WTC11 (cell line): Measurements from ENCODE around the gene LYRM1. TPM values are rescaled to one million over a fixed set of nuclear protein-coding genes. Genes with fewer than 3 reads are reported as not detected.

Experiments
- ATAC-seq: fragments of 200-7000 bp; cut with Tn5 transposase; 2 replicates; pipeline ENCODE4 v1.10.0; 2021; ENCODE audit warnings: mild to moderate bottlenecking, moderate library complexity
- Bru-seq: library from RNA; stranded (reverse); fragments of 400-500 nt; gene quantifications from one replicate; lab custom pipeline; 2021; lab: Mats Ljungman, UMichigan
- CTCF ChIA-PET: fragments of 300-600 bp; sonication (Branson Sonifier 250); formaldehyde crosslinking; loops from one replicate; lab custom pipeline; 2021; ENCODE audit warnings: antibody characterized with exemption; lab: Charles Lee
- POLR2A ChIA-PET: fragments of 350-600 bp; sonication (Branson Sonifier 250); formaldehyde crosslinking; loops from one replicate; lab custom pipeline; 2021; ENCODE audit warnings: antibody characterized with exemption; lab: Charles Lee
- DNase-seq: peaks from one replicate; pipeline ENCODE4 v3.0.0; 2021; ENCODE audit warnings: low spot score
- H3K27ac Mint-ChIP-seq: 2 replicates; pipeline ENCODE4 v1.8.0; 2021; ENCODE audit warnings: mixed read lengths
- H3K27me3 Mint-ChIP-seq: 2 replicates; pipeline ENCODE4 v1.8.0; 2021; ENCODE audit warnings: low read depth, mild to moderate bottlenecking, moderate library complexity, mixed read lengths
- H3K36me3 Mint-ChIP-seq: 2 replicates; pipeline ENCODE4 v1.8.0; 2021; ENCODE audit warnings: mixed read lengths
- H3K4me1 Mint-ChIP-seq: 2 replicates; pipeline ENCODE4 v1.8.0; 2022; ENCODE audit warnings: mixed read lengths
- H3K4me3 Mint-ChIP-seq: 2 replicates; pipeline ENCODE4 v1.8.0; 2021; ENCODE audit warnings: mild to moderate bottlenecking, moderate library complexity, mixed read lengths
- H3K9me3 Mint-ChIP-seq: 2 replicates; pipeline ENCODE4 v1.8.0; 2021; ENCODE audit warnings: mixed read lengths
- CREB1 ChIP-seq: sonication (generic); formaldehyde crosslinking; IDR thresholded peaks from 2 replicates; pipeline ENCODE4 v1.8.0; 2023; ENCODE audit warnings: mild to moderate bottlenecking, missing genetic modification reagents
- CREM ChIP-seq: sonication (generic); formaldehyde crosslinking; IDR thresholded peaks from 2 replicates; pipeline ENCODE4 v1.8.1; 2022; ENCODE audit warnings: mild to moderate bottlenecking, missing genetic modification reagents, moderate library complexity
- ELF4 ChIP-seq: sonication (generic); formaldehyde crosslinking; IDR thresholded peaks from 2 replicates; pipeline ENCODE4 v1.8.1; 2022; ENCODE audit warnings: low read depth, mild to moderate bottlenecking, moderate library complexity, missing genetic modification reagents
- ETV6 ChIP-seq: sonication (generic); formaldehyde crosslinking; IDR thresholded peaks from 2 replicates; pipeline ENCODE4 v1.8.1; 2022; ENCODE audit warnings: mild to moderate bottlenecking, missing genetic modification reagents
- FOXK1 ChIP-seq: sonication (generic); formaldehyde crosslinking; IDR thresholded peaks from 2 replicates; pipeline ENCODE4 v1.8.0; 2022; ENCODE audit warnings: mild to moderate bottlenecking, moderate library complexity, missing genetic modification reagents
- GABPB1 ChIP-seq: sonication (generic); formaldehyde crosslinking; IDR thresholded peaks from 2 replicates; pipeline ENCODE4 v1.8.1; 2023; ENCODE audit warnings: mild to moderate bottlenecking, missing genetic modification reagents
- NFATC4 ChIP-seq: fragments of 250-450 bp; sonication (Bioruptor Pico); IDR thresholded peaks from 2 replicates; pipeline ENCODE4 v1.9.0; 2021; ENCODE audit warnings: mild to moderate bottlenecking
- NR2C2 ChIP-seq: sonication (generic); formaldehyde crosslinking; IDR thresholded peaks from 2 replicates; pipeline ENCODE4 v1.8.0; 2022; ENCODE audit warnings: mild to moderate bottlenecking, missing genetic modification reagents
- RORB ChIP-seq: fragments of 250-450 bp; sonication (Bioruptor Pico); IDR thresholded peaks from 2 replicates; pipeline ENCODE4 v1.9.0; 2021; ENCODE audit warnings: mild to moderate bottlenecking
- SMAD3 ChIP-seq: sonication (generic); formaldehyde crosslinking; IDR thresholded peaks from 2 replicates; pipeline ENCODE4 v1.8.0; 2022; ENCODE audit warnings: missing genetic modification reagents, mild to moderate bottlenecking, borderline replicate concordance
- SP1 ChIP-seq: sonication (generic); formaldehyde crosslinking; conservative IDR thresholded peaks from 2 replicates; pipeline ENCODE4 v1.8.1; 2022; ENCODE audit warnings: missing genetic modification reagents
- TCF7 ChIP-seq: sonication (generic); formaldehyde crosslinking; IDR thresholded peaks from 2 replicates; pipeline ENCODE4 v1.8.0; 2022; ENCODE audit warnings: mild to moderate bottlenecking, low read depth, missing genetic modification reagents, moderate library complexity
- TP53 ChIP-seq: sonication (generic); formaldehyde crosslinking; IDR thresholded peaks from 2 replicates; pipeline ENCODE4 v1.8.1; 2023; ENCODE audit warnings: mild to moderate bottlenecking, missing genetic modification reagents
- ZBTB21 ChIP-seq: sonication (generic); formaldehyde crosslinking; IDR thresholded peaks from 2 replicates; pipeline ENCODE4 v1.8.1; 2023; ENCODE audit warnings: mild to moderate bottlenecking, missing genetic modification reagents, borderline replicate concordance
- ZNF219 ChIP-seq: sonication (generic); formaldehyde crosslinking; IDR thresholded peaks from 2 replicates; pipeline ENCODE4 v1.8.0; 2023; ENCODE audit warnings: missing genetic modification reagents, mild to moderate bottlenecking, borderline replicate concordance
- ZNF232 ChIP-seq: sonication (generic); formaldehyde crosslinking; IDR thresholded peaks from 2 replicates; pipeline ENCODE4 v1.8.0; 2022; ENCODE audit warnings: mild to moderate bottlenecking, missing genetic modification reagents
- ZNF671 ChIP-seq: fragments of 250-450 bp; sonication (Bioruptor Pico); IDR thresholded peaks from 2 replicates; pipeline ENCODE4 v1.8.0; 2021; ENCODE audit warnings: mild to moderate bottlenecking
- long read RNA-seq, 3 experiments: library from RNA in 1 of 3; library from capped mRNA in 1 of 3; library from polyadenylated mRNA in 1 of 3; unstranded in 2 of 3; stranded (forward) in 1 of 3; transcript quantifications; one replicate each; pipeline ENCODE4 v2.0.0, GENCODE V29; 2021
- total RNA-seq: library from RNA; stranded (reverse); gene quantifications from 3 replicates; pipeline ENCODE4 v1.2.3, GENCODE V29; 2021
- TF ChIP-seq, protein P1 (sequence below): sonication (generic); formaldehyde crosslinking; IDR thresholded peaks from 2 replicates; pipeline ENCODE4 v1.8.1; 2023; ENCODE audit warnings: mild to moderate bottlenecking, missing genetic modification reagents
- TF ChIP-seq, protein P2 (sequence below): sonication (generic); formaldehyde crosslinking; IDR thresholded peaks from 2 replicates; pipeline ENCODE4 v1.8.0; 2022; ENCODE audit warnings: mild to moderate bottlenecking, missing genetic modification reagents
- TF ChIP-seq, protein P3 (sequence below): sonication (generic); formaldehyde crosslinking; IDR thresholded peaks from 2 replicates; pipeline ENCODE4 v1.8.0; 2023; ENCODE audit warnings: mild to moderate bottlenecking, missing genetic modification reagents
- TF ChIP-seq, protein P4 (sequence below): fragments of 250-450 bp; sonication (Bioruptor Pico); IDR thresholded peaks from 2 replicates; pipeline ENCODE4 v1.9.0; 2021; ENCODE audit warnings: moderate library complexity, mild to moderate bottlenecking, inconsistent platforms, borderline replicate concordance
- TF ChIP-seq, protein P5 (sequence below): fragments of 250-450 bp; sonication (Bioruptor Pico); IDR thresholded peaks from 2 replicates; pipeline ENCODE4 v1.8.0; 2021; ENCODE audit warnings: mild to moderate bottlenecking

Gene LYRM1, protein sequence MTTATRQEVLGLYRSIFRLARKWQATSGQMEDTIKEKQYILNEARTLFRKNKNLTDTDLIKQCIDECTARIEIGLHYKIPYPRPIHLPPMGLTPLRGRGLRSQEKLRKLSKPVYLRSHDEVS
- total RNA-seq (11.4 to 15.0 TPM (median 12.3 TPM) in 3 replicates), Bru-seq, nascent RNA (percentile 77 among the genes with signal in this experiment)
- long read RNA-seq, experiment 1, transcript LYRM1-208 (4 exons, 460 nt): major isoform, 8 of 25 reads
- long read RNA-seq, experiment 1, partial matches to known transcripts: 4 of 25 reads
- long read RNA-seq, experiment 1, other reads (novel, unspliced or antisense): 4 of 25 reads
- long read RNA-seq, experiment 2, partial matches to known transcripts: 9 of 20 reads
- long read RNA-seq, experiment 2, other reads (novel, unspliced or antisense): 5 of 20 reads
- long read RNA-seq, experiment 3, partial matches to known transcripts: 2 of 19 reads
- long read RNA-seq, experiment 3, other reads (novel, unspliced or antisense): 3 of 19 reads

DNA sequence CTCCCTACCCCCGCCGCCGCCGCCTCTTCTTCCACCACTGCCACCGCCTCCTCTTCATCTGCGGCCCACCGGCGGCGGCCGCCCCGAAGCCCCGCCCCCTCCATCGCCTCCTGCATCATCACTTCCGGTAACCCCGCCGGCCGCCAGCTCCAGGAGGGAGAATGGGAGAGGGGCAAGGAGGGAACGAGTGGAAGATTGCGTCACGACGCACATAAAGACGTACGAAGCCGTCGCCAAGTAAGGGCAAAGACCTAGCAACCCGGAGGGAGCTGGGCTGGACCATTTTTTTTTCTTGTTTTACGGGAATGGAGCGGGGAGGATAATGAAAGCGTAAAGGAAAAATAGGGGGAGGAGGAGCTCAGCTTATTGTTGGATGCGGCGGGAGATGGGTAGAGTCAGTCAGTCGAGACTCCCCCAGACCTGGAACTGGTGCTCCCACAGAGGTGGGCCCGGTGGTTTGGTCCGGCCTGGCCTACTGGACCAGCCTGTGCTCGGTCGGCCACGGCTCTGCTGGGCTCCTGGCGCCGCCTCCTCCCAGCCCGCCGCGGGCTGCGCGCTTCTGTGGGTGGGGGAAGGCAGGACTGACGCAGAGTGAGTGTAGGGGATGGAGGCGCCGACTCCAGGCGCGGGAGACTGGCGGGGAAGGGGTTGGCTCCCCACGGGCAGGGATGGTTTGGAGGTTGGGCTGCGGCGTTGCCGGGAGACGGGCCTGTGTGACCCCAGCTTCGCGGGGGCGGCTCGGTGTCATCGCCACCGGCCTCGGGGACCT, at the start of gene LYRM1, which contains the start of gene DCUN1D3:
TSS of gene LYRM1 (plus strand) at position 473 of the 769 bp plus-strand sequence. CDS start 14,785 bp downstream, outside the sequence.
TSS of gene DCUN1D3 (minus strand) at position 60 of the 769 bp plus-strand sequence. CDS start 37,820 bp downstream, outside the sequence.
- POLR2A ChIA-PET: interaction anchor here (0.6 to 1.7 kb wide), 11 partner anchors 9 to 1536 kb away, joined by 3 to 9 read pairs (median 4); partner anchors contain the start of genes ERI2 and REXO5
- CTCF ChIA-PET: interaction anchor here (0.5 to 1.4 kb wide), 7 partner anchors 10 to 287 kb away, joined by 3 to 5 read pairs (median 3); no protein-coding TSS in a partner anchor
- TF ChIP-seq, protein P1, sequence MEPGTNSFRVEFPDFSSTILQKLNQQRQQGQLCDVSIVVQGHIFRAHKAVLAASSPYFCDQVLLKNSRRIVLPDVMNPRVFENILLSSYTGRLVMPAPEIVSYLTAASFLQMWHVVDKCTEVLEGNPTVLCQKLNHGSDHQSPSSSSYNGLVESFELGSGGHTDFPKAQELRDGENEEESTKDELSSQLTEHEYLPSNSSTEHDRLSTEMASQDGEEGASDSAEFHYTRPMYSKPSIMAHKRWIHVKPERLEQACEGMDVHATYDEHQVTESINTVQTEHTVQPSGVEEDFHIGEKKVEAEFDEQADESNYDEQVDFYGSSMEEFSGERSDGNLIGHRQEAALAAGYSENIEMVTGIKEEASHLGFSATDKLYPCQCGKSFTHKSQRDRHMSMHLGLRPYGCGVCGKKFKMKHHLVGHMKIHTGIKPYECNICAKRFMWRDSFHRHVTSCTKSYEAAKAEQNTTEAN (CRISPR knock-in tag): 0 out of 2 replicates have a peak, but pooled peaks have one; percentile 79
- TF ChIP-seq, protein P2, sequence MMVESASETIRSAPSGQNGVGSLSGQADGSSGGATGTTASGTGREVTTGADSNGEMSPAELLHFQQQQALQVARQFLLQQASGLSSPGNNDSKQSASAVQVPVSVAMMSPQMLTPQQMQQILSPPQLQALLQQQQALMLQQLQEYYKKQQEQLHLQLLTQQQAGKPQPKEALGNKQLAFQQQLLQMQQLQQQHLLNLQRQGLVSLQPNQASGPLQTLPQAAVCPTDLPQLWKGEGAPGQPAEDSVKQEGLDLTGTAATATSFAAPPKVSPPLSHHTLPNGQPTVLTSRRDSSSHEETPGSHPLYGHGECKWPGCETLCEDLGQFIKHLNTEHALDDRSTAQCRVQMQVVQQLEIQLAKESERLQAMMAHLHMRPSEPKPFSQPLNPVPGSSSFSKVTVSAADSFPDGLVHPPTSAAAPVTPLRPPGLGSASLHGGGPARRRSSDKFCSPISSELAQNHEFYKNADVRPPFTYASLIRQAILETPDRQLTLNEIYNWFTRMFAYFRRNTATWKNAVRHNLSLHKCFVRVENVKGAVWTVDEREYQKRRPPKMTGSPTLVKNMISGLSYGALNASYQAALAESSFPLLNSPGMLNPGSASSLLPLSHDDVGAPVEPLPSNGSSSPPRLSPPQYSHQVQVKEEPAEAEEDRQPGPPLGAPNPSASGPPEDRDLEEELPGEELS (CRISPR knock-in tag): 0 out of 2 replicates have a peak, but pooled peaks have one; percentile 16
- TF ChIP-seq FOXK1 (CRISPR knock-in tag) (peak; percentile 25), ZNF232 (0 out of 2 replicates have a peak, but pooled peaks have one; percentile 53), TCF7 (CRISPR knock-in tag) (0 out of 2 replicates have a peak, but pooled peaks have one; percentile 44), GABPB1 (peak; percentile 93), TP53 (CRISPR knock-in tag) (no peak), CREB1 (CRISPR knock-in tag) (no peak), RORB (CRISPR knock-in tag) (no peak), SP1 (CRISPR knock-in tag) (peak; percentile 36), NR2C2 (CRISPR knock-in tag) (no peak), ZNF671 (CRISPR knock-in tag) (no peak), CREM (CRISPR knock-in tag) (peak; percentile 66; the same call in 1 of the 2 replicates), ETV6 (CRISPR knock-in tag) (no peak), ZNF219 (CRISPR knock-in tag) (peak; percentile 60; the same call in 1 of the 2 replicates), ZBTB21 (CRISPR knock-in tag) (no peak), ELF4 (CRISPR knock-in tag) (no peak), NFATC4 (CRISPR knock-in tag) (no peak; the same call in 1 of the 2 replicates), SMAD3 (CRISPR knock-in tag) (no peak)
- TF ChIP-seq, protein P3, sequence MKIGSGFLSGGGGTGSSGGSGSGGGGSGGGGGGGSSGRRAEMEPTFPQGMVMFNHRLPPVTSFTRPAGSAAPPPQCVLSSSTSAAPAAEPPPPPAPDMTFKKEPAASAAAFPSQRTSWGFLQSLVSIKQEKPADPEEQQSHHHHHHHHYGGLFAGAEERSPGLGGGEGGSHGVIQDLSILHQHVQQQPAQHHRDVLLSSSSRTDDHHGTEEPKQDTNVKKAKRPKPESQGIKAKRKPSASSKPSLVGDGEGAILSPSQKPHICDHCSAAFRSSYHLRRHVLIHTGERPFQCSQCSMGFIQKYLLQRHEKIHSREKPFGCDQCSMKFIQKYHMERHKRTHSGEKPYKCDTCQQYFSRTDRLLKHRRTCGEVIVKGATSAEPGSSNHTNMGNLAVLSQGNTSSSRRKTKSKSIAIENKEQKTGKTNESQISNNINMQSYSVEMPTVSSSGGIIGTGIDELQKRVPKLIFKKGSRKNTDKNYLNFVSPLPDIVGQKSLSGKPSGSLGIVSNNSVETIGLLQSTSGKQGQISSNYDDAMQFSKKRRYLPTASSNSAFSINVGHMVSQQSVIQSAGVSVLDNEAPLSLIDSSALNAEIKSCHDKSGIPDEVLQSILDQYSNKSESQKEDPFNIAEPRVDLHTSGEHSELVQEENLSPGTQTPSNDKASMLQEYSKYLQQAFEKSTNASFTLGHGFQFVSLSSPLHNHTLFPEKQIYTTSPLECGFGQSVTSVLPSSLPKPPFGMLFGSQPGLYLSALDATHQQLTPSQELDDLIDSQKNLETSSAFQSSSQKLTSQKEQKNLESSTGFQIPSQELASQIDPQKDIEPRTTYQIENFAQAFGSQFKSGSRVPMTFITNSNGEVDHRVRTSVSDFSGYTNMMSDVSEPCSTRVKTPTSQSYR (CRISPR knock-in tag): no peak
- TF ChIP-seq, protein P4, sequence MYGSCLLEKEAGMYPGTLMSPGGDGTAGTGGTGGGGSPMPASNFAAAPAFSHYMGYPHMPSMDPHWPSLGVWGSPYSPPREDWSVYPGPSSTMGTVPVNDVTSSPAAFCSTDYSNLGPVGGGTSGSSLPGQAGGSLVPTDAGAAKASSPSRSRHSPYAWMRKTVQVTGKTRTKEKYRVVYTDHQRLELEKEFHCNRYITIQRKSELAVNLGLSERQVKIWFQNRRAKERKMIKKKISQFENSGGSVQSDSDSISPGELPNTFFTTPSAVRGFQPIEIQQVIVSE: no peak
- TF ChIP-seq, protein P5, sequence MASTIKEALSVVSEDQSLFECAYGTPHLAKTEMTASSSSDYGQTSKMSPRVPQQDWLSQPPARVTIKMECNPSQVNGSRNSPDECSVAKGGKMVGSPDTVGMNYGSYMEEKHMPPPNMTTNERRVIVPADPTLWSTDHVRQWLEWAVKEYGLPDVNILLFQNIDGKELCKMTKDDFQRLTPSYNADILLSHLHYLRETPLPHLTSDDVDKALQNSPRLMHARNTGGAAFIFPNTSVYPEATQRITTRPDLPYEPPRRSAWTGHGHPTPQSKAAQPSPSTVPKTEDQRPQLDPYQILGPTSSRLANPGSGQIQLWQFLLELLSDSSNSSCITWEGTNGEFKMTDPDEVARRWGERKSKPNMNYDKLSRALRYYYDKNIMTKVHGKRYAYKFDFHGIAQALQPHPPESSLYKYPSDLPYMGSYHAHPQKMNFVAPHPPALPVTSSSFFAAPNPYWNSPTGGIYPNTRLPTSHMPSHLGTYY (CRISPR knock-in tag): 0 out of 2 replicates have a peak, but pooled peaks have one; percentile 30
- Mint-ChIP-seq H3K9me3 (no peaks in the 10 kb centered on the region), H3K27me3 (no peaks in the 10 kb centered on the region), H3K4me1 (peaks cover 51% of the 10 kb centered on the region), H3K27ac (peak within 1 kb of the TSS; percentile 99), H3K4me3 (peak within 1 kb of the TSS; percentile 83), H3K36me3 (peaks cover 17% of the 10 kb centered on the region)
- DNase-seq (peak; percentile 97), ATAC-seq (peak; percentile 87)
